ELF-1 (cell line): ENCODE results near the gene CHMP4B.
A peak's percentile ranks its signal among the peaks of the same experiment; 100 is the strongest.

Source experiments
- DNase-seq: peaks from one replicate; pipeline ENCODE4 v3.0.0-alpha.2; 2016; ENCODE audit warnings: low read depth, low spot score

CHMP4B gene

DNA sequence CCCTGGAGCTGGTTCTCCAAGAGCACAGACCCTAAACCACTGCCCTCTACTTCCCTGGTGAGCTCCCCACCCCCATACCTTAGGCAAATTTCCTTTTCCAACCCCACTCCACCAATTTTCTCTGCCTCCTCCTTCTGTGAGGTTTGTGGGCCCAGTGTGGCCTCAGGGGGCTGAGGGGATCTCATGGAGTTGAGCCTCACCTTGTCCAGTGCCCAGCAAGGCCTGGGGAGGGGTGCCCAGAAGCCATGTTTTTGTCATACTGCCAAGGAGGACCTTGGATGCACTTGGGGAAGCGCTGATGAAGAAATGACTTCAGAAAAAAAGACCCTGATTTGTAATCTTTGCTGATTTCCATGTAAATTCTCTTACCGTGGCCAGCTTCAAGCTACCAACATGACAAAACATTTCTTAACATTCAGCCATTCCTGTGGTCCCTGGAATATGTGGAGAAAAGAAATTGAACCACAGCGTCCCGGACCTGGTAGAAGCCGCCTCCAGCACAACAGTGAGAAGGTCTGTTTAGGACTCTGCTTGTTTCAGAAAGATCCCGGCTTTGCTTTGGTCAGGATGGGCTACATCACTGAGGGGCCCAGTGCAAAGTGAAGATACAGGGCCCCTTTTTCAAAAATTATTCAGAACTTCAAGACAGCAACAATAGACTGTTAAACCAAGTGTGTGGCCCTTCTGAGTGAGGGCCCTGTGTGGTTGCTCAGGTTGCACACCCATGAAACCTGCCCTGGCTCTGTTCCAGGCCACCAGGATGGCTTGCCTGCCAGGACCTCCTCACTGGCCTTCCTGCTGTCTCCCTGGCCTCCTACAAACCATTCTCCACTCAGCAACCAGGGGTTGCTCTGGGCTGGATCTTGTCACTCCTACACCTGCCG lies 52.5 kb downstream of the CHMP4B start:
- DNase-seq = no peak

GRCh38 chr20:33864324-33864963 lies 53.3 kb downstream of the CHMP4B start:
- no peak for DNase-seq

DNA sequence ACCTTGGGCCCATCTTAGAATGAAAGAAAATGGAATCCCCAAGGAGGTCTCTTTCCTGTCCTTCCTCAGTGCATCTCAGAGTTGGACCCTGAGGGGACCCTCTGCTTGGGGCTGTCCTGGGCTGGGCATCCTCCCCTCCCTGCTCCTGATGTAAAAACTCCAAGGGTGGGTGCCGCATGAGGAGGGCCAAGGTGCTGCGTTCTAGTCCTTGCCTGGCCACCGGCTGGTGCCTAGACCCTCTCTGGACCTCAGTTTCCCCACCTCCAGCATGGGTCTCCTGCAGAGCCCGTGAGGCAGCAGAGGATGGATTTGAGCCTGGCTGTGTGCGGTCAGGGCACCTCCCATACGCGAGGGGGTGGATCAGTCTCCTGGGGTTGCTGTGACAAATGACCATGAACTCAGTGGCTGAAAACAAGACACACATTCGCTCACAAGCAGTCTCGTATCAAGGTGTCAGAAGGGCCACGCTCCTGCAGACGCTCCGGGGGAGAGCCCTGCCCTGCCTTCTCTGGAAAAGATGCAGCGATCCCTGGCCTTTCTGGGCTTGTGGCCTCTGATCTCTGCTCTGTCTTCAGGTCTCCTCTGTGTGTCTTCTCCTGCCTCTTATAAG lies 54.7 kb downstream of the CHMP4B start:
- DNase-seq = no peak

GRCh38 chr20:33866398-33867100 lies 55.4 kb downstream of the CHMP4B start:
- peak; percentile 20 for DNase-seq

GRCh38 chr20:33868042-33868441 lies 56.9 kb downstream of the CHMP4B start:
- no peak for DNase-seq

- no peak for DNase-seq
Measured at GRCh38 chr20:33868595-33868994, 57.4 kb downstream of the CHMP4B start.

DNA sequence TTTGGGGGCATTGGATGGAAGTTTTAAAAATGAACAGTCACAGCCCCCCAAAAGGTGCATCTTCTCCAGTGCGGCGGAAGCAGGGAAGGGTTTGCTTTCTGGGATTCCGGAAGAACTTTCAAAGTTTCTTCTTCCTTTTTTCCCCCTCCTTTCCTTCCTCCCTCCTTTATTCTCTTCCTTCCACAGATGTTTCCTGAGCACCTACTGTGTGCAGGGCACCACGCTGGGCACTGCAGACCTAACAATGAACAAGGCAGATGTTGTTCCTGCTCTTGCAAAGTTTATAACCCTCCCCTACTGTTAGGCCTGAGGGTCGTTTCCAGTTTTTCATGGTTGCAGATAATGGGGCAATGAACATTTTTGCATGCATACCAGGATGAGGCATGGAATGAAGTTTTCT lies 58.1 kb downstream of the CHMP4B start:
- DNase-seq = no peak

- no peak for DNase-seq
Measured at GRCh38 chr20:33871362-33871761, 60.2 kb downstream of the CHMP4B start.

- DNase-seq = peak; percentile 36
Measured at GRCh38 chr20:33874129-33874528, 63.0 kb downstream of the CHMP4B start.

DNA sequence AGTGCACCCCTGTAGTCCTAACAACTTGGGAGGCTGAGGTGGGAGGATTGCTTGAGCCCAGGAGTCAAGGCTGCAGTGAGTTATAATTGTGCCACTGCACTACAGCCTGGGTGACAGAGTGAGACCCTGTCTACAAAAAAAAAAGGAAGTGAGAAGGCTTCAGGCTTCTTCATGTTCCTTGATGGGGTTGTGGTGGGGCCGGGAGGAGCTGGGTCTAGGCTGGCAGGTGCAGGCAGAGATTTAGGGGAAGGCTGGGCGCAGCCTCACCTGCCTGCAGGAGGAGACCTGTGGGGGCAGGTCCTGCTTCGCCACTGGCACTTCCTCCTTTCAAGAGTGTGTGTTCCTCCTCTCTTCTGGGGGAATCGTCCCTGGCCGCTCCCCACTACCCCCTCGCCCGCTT lies 63.9 kb downstream of the CHMP4B start:
- no peak for DNase-seq

DNA sequence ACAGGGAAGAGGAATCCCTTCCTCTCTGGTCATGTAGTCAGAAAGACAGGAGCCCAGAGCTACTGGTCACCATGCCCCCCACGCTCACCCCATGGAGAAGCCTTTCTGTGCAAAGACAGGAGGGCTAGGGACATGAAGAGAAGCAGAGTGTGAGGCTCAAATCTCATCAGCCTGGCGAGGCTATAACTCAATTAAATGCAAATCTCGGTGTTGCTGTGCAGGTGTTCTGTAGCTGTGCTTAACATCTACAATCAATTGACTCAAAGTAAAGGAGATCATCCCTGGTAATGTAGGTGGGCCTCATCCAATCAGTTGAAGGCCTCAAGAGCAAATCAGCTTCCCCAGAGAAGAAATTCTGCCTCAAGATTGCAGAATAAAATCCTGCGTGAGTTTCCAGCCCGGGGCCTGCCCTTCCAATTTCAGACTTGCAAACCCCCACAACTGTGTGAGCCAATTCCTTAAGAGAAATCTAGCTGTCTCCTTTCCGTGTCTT lies 64.4 kb downstream of the CHMP4B start:
- no peak for DNase-seq

DNA sequence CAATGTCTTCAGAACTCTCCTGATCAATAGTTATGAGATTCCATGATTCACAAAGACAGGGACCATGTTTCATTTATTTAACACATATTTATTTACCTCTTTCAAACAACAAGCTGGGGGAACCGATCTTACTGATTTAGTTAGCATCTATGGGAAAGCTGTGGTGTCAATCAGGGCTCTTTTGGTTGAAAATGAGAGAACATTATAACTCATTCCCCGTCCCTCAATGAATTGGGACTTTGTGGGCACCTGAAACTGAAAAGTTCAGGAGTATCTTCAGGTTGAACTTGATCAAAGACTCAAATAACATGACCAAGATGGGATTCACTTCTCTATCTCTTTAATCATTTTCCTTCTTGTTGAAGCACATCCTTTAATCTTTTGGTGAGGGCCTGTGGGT lies 67.4 kb downstream of the CHMP4B start:
- no peak for DNase-seq

DNA sequence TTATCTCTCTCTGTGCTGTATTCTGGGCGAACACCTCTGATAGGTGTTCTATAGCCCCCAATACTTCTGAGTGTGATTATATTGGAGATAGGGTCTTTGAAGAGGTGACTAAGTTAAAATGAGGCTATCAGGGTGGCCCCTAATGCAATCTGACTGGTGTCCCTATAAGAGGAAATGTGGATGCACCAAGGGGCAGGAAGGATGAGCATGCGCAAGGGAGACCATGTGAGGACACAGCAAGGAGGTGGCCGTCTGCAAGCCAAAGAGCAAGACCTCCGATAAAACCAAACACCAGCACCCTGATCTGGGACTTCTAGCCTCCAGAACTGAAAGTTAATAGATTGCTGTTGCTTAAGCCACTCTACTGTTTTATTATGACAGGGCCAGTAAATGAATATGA lies 69.2 kb downstream of the CHMP4B start:
- no peak for DNase-seq

GRCh38 chr20:33881989-33882388 lies 70.8 kb downstream of the CHMP4B start:
- peak; percentile 51 for DNase-seq

GRCh38 chr20:33882481-33882880 lies 71.3 kb downstream of the CHMP4B start:
- no peak for DNase-seq

GRCh38 chr20:33883164-33883563 lies 72.0 kb downstream of the CHMP4B start:
- no peak for DNase-seq

DNA sequence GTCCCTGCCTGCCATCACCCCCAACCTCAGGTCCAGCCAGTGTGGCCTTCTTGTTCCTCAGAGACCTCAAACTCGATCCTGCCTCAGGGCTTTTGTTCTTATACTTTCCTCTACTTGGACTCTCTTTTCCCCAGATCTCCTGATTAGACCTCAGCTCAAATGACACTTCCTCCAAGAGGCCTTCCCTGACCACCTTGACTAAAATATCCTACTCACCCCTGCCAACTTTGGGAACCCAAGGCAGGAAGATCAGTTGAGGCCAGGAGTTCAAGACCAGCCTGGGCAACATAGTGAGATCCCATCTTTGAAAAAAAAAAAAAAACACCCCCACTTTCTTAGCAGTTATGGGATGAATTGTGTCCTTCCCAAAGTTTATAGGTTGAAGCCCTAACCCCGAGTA lies 73.5 kb downstream of the CHMP4B start:
- DNase-seq = no peak

DNA sequence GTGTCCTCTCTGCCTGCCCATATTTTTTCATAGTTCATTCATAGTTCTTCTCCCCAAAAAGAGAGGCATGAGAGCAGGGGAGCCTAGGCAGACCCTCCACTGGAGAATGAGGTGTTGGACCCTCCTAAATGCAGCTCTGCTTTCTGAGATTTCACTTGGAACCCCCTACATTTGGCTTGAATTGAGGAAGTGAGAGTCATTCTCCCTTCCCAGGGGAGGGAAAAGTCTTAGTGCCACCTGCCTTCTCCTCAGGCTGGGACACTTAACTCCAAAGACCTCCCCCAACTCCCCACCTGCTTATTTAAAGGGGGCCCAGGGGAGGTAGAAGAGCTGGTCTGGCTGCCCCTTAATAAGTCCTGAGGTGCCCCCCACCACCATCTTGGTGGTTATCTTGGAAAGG lies 78.2 kb downstream of the CHMP4B start:
- no peak for DNase-seq

- DNase-seq = no peak
Measured at GRCh38 chr20:33890557-33890956, 79.4 kb downstream of the CHMP4B start.

- no peak for DNase-seq
Measured at GRCh38 chr20:33893314-33893713, 82.2 kb downstream of the CHMP4B start.

DNA sequence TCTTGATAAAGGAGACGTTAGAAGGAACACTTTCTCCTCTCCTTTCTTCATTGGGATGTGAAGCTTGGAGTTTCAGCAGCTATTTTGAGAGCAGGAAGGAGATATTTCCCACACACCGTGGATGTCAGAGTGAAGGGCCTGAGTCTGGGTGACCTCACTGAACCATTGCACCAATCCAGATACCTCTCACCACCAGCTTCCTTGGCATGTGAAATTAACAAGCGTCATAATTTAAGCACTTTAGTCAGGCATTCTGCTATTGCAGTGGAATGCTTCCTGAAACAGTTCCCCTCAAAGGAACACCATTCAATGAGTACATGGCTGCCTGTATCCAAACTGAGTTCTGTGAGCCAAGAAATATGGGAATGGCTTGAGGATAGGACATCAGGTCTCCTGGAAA lies 83.7 kb downstream of the CHMP4B start:
- DNase-seq = no peak

DNA sequence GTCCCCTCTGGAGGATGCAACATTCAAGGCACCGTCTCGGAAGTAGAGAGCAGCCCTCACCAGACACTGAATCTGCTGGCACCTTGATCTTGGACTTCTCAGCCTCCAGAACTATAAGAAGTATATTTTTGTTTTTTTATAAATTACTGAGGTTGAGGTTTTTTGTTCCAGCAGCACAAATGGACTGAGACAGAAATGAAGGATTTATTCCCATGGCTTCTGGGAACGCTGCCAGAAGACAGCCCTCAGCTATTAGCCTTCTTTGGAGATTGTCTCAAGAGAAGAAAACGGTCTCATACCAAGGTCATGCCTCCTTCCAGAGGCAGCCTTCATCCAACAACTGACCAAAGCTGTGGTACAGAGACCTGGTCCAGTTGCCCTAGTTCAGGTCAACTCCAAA lies 85.4 kb downstream of the CHMP4B start:
- no peak for DNase-seq
